NCI-H345 treated with DMSO at 0.1 percent for 48 hours (cell line): Measurements from ENCODE around the gene MOAP1.
A peak's percentile ranks its signal among the peaks of the same experiment; 100 is the strongest.
"Not testable (repeated sequence)": the region's sequence is repeated elsewhere in the genome, so short reads cannot be mapped to it uniquely, and the experiment has no call there.

Experiments
- DNase-seq: peaks from one replicate; lab custom pipeline; 2025; ENCODE audit not compliant: unreplicated experiment; lab: John Stamatoyannopoulos, UW

MOAP1 gene, protein sequence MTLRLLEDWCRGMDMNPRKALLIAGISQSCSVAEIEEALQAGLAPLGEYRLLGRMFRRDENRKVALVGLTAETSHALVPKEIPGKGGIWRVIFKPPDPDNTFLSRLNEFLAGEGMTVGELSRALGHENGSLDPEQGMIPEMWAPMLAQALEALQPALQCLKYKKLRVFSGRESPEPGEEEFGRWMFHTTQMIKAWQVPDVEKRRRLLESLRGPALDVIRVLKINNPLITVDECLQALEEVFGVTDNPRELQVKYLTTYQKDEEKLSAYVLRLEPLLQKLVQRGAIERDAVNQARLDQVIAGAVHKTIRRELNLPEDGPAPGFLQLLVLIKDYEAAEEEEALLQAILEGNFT

GRCh38 chr14:93184391-93185348 lies at the start of gene MOAP1, which contains the start of gene LYSET:
TSS of gene MOAP1 (minus strand) at chr14:93184897. CDS start at chr14:93184242, 655 bp downstream.
TSS of gene LYSET (plus strand) at chr14:93185317. CDS start at chr14:93185406, 89 bp downstream.
- peak; percentile 63 for DNase-seq

GRCh38 chr14:93233078-93233477 lies 48.4 kb upstream of the MOAP1 start:
- not testable (repeated sequence) for DNase-seq

DNA sequence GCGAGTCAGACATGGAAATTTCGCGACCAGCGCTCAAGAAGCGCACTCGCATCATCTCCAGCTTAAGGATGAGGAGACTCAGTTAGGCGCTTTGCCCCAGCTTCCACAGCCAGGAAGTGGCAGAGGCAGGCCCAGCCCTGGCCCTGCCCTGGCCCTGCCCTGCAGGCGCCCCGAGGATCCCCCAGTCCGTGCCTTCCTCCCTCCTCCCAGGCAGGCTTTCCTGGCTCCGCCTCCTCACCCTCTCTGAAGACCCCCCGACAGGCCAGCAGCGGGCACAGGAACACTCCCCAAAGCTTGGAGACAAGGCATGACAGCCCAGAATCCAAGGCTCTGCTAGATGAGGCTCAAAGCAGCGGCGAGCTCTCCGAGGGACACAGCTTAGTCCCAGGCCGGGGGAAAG lies 47.5 kb upstream of the MOAP1 start:
- DNase-seq = no peak

DNA sequence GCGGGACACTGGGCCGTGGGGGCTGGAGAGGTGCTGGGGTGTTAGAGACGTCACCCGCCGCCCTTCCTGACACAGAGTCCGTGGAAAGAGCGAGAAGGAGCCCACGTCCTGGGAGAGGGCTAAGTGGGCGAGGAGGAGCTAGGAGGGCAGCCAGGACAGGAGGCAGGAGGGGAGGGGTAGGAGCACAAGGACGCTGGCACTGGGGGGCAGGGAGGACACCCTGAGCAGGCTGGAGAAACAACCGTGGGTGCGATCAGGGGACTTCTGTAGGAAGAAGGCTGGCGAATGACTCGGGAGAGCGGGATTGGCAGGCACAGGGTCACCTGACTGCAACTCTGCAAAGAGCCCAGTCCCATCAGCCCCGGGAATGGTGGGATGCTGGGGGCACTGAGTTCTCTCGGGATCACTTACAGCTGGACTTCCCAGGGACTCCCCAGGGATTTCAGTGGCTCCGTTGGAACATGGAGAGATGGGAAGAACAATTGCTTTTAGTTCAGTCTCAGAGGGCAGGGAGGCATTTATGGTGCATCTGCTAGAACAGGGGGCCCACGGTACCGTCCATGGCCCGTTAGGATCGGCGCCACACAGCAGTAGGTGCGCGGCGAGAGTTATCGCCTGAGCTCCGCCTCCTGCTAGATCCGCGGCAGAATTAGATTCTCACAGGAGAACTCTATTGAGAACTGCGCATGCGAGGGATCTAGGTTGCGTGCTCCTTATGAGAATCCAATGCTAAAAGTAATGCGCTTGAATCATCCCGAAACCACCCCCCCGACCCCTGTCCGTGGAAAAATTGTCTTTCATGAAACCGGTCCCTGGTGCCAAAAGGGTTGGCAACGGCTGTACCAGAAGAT lies 46.7 kb upstream of the MOAP1 start:
- DNase-seq = peak; percentile 77

DNA sequence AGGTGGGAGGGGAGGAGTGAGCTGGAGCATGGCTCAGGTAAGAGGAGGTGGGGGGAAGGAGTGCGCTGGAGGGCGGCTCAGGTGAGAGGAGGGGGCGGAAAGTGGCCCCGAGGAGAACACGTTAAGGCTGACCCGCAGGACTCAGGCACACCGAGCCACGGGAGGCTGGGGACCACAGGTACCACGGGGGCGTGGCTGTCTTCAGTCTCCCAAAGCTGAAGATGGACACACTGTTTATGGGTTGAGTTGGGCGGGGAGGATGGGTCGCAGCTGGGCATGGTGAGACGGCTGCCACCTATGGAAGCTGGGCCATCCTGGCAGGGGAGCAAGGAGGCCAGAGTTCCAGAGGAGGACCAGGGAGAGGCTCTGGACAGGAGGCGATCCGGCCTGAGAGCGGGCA lies 45.8 kb upstream of the MOAP1 start:
- no peak for DNase-seq

GRCh38 chr14:93228550-93228949 lies 43.9 kb upstream of the MOAP1 start:
- no peak for DNase-seq

GRCh38 chr14:93223565-93223964 lies 38.9 kb upstream of the MOAP1 start:
- DNase-seq = no peak

DNA sequence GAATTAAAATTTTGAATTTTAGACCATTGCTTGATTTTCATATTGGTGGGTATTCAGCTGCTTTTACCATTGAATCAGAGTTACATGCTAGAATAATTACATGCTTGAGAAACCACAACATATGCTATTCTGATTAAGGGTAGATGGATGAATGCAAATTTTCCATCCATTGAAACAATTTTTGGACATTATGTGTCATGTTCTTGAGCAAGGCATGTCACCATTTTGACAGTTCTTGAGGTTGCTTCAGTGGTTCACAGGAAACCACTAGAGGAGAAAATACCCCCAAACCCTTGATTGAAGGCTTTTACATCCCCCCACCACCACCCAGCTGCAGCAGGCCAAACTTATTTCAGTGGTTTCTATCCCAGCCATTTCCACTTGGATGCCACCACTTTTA lies 35.8 kb upstream of the MOAP1 start:
- no peak for DNase-seq

DNA sequence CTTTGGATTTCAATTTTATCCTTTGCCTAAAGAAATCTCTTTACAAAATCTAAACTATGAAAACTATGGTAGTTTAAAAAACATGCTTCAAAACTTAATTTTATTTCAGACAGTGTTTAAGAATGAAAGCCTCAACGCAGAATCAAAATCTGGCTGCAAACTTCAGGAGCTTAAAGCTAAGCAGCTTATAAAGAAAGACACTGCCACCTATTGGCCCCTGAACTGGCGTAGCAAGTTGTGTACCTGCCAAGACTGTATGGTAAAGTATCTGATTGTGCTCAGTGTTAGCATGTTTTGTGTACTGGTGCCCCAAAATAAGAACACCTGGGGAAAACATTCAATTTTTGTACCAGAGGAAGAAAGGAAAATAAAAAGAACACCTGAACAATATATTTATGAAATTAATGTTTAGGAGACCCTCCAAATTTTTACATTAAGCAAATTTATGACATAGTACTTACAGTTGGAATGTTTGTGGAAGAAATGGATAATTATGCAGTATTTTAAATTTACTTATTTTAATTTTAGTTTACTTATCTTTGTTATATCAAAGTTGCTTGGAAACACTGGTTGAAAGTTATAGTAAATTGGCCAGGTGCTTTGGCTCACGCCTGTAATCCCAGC lies 34.5 kb upstream of the MOAP1 start:
- peak; percentile 25 for DNase-seq

DNA sequence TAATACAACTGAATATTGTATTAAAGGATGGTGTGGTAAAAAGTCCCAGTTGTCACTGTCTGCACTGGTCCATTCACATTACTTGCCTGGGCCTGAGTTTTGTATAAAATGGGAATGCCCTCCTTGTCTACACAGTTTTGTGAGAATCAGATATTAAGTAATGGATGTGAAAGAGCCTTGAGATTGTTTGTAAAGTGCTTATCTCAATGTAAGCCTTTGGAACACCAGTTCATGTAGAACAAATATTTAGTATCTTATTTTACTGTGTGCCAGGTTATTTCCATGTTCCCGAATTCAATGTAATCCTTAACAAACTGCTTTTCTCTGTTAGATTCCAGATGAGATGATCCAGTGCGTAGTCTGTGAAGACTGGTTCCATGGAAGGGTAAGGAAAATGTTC lies 29.9 kb upstream of the MOAP1 start:
- DNase-seq = no peak

- no peak for DNase-seq
Observed at GRCh38 chr14:93212432-93212831, 27.7 kb upstream of the MOAP1 start.

GRCh38 chr14:93207468-93208308 lies 23.0 kb upstream of the MOAP1 start:
- no peak for DNase-seq

DNA sequence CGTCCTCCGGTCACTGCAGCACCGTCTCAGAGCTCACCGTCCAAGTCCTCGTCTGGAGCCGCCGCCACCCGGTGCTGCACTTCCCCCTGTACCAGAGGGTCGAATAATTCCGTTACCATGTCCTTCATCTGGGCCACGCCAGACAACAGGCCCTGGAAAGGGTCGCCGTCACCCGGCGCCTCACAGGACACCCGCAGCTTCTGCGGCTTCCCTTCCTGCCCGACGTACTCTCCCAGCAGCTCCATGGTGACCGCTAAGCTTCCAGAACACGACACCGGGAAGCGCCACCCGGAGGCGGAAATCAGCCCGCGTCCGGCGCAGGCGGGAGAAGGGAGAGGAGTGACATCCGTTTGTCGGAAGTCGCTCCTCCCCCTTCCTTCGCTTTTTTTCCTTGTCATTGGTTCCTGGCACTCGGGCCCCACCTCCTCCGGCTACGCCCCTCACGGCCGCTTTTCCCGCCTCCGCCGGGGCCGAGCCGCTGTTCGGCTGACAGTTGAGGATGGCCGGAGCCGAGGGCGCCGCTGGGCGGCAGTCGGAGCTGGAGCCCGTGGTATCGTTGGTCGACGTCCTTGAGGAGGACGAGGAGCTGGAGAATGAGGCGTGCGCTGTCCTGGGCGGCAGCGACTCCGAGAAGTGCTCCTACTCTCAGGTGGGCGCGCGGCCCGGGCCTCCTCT lies 22.2 kb upstream of the MOAP1 start, which contains the start of the genes GON7 and UBR7:
Gene GON7 (minus strand): TSS at position 273 of the 675 bp plus-strand sequence. CDS start 28 bp downstream, at position 245.
Gene UBR7 (plus strand): TSS at position 464 of the 675 bp plus-strand sequence. CDS start 36 bp downstream, at position 500.
- peak; percentile 100 for DNase-seq

DNA sequence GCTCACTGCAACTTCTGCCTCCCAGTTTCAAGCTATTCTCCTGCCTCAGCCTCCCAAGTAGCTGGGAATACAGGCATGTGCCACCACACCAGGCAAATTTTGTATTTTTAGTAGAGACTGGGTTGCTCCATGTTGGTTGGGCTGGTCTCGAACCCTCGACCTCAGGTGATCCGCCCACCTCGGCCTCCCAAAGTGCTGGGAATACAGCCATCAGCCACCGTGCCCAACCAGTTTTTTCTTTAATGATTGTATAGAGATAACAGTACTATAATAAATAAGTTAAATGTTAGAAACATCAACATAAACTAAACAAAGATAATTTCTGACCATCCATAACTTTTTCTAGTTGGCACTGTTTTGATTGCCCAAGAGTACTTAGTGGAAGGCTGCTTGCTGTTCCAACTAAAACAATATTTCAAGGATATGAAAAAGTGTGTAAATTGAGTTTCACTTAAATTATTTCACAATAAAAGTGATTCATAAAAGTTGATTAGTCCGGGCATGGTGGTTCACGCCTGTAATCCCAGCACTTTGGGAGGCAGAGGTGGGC lies 16.5 kb upstream of the MOAP1 start:
- no peak for DNase-seq

DNA sequence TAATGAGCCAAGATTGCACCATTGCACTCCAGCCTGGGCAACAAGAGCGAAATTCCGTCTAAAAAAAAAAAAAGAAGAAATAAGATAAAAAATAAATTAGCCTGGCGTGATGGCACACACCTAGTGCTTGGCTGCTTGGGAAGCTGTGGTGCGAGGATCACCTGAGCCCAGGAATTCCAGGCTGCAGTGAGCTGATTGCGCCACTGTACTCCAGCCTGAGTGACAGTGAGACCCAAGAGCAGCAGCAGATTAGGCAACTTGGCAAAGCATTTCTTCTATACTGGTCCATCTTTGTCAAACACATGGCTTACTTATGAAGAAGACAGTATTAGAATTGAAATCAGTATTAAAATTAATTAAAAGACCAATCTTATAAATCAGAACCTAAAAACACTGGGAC lies 15.9 kb upstream of the MOAP1 start:
- DNase-seq = no peak

DNA sequence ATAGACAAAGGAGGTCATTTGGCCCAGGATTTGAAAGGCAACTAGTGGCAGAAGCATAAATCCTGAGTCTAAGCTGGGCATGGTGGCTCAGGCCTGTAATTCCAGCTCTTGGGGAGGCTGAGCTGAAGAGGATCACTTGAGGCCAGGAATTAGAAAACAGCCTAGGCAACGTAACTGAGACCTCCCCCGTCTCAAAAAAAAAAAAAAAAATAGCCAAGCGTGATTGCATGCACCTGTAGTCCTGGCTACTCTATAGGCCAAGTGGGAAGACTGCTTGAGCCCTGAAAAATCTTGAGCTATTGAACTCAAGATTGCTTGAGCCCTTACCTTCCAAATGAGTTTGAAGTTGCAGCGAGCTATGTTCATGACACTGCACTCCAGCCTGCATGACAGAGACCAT lies 14.3 kb upstream of the MOAP1 start:
- no peak for DNase-seq

- no peak for DNase-seq
Observed at GRCh38 chr14:93195316-93195999, 10.8 kb upstream of the MOAP1 start.

DNA sequence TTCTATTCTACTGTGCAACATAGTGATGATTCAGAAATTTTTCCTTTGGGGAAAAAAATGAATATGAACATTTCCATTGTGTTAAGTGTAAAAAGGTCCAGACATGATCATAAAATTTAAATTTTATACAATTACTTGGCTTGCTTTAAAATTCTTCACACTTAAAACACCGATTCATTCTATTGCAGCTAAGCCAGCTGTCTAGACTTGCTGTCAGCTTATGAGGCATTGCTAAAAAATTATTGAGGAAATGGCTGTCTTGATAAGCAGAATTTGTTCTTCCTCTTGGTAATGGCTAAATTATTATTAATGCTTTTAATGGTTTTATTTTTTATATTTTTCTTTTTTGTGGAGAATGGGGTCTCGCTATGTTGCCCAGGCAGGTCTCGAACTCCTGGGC lies 2.3 kb upstream of the MOAP1 start:
- no peak for DNase-seq
